ENCODE results near the gene HOXA4.

- no peak for TF ChIP-seq CTCF (conservative IDR thresholded peaks at IDR 0.05; ENCODE audit: low read length)
- TF ChIP-seq EZH2phosphoT487 (IDR thresholded peaks at IDR 0.05; ENCODE audit: borderline replicate concordance), result no peak
These were observed 15.1 kb downstream of the HOXA4 start for GRCh38 chr7:27115221-27116026.

Data from Loucy (cell line).